Measurements from ENCODE around the gene TMPRSS3. TPM values are rescaled to one million over a fixed set of nuclear protein-coding genes. Genes with fewer than 3 reads are reported as not detected.

TMPRSS3 gene
- total and polyA plus RNA-seq, 2 of the 13 experiments (the other 11 are each of a cell fraction or from before 2014, with no cell fraction given) = 2.8 to 16.9 TPM

DNA sequence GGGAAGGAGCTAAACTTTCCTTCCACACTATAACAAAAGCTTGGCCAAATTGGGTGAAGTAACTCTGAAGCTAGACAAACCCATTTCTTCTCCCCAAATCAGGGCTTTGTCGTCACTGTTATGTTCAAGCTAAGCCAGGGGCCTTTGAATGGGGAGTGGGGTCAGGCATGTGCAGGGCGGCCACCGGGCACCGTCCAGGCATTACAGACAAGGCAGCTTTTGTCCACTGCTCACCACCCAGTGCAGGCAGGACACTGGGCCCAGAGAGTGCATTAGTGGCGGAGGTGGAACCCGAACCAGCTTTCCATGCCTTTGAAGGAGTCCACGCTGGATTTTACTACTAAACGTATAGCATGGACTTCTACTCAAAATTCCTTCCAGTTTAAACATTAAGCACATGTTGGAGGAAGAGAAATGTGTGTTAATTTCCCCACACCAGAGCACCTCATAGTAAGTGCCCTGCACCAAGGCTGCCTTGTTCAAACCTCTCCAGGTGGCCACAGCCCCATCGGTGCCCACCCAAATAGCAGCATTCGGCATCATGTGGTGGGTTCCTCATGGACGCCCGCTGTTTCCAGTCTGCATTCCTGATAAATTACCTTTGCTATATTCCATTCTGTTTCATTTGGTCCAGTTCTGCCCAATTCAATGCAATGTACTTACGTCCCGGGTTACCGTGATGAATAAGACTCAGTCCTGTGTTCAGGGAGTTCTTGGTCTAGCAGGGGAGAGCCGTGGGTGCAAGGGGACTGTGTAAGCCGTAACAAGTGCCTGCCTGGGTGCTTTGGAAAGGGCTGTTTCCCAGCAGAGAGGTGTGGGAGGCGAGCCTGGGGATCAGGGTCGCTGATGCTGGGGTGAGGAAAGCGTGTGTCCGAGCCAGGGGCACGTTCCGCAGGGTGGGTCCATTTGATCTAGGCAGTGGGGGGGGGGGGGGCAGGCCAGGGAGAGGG is 9.5 kb upstream of the TMPRSS3 start:
- POLR2A ChIA-PET = interaction anchor here (2.0 kb wide), 1 partner anchor 19 kb away, joined by 8 read pairs; no protein-coding TSS in a partner anchor
- Histone ChIP-seq H3K36me3 (replicated peaks in 1 of 2; ENCODE audit: control insufficient read depth in 1 of 2, insufficient read depth in 2 of 2, low read length in 2 of 2) (no peaks in the 10 kb centered on the region), H3K79me2 (ENCODE audit: insufficient read depth, low read length) (no peaks in the 10 kb centered on the region), H3K4me3 (replicated peaks in 1 of 3; ENCODE audit: insufficient read depth in 1 of 3, low read depth in 2 of 3, low read length in 3 of 3) (no peak overlapping the region), H3K4me1 (ENCODE audit: insufficient read depth, low read length) (peaks cover 30% of the 10 kb centered on the region), H3K9ac (ENCODE audit: insufficient read depth, low read depth, low read length) (no peak overlapping the region), H4K20me1 (ENCODE audit: insufficient read depth, low read length) (no peaks in the 10 kb centered on the region), H3K9me3 (ENCODE audit: low read length) (peaks cover 9% of the 10 kb centered on the region), H3K4me2 (ENCODE audit: low read depth, low read length) (no peak overlapping the region), H2AFZ (ENCODE audit: low read length) (no peak overlapping the region), H3K27me3 (ENCODE audit: control insufficient read depth in 1 of 2, insufficient read depth in 2 of 2, low read length in 2 of 2) (peaks cover 0 to 2% of the 10 kb centered on the region in 2 experiments; a peak in 2 of 5 replicates), H3K27ac (ENCODE audit: extremely low read length, insufficient read depth, low read length) (no peak overlapping the region)
- 70% methylated on average over 19 of the region's 23 CpGs for WGBS (ENCODE audit: low lambda C conversion rate)
- intact Hi-C loops (cut with micrococcal nuclease; ENCODE audit: unreplicated experiment) = no loop called here
- ATAC-seq (peak; percentile 30; the same call in 2 of the 3 replicates), DNase-seq (ENCODE audit: low spot score) (no peak), FAIRE-seq (no peak)
- in situ Hi-C loops (cut with HindIII; ENCODE audit: extremely low pct_ligation_motif_present, low pct_unique_long_range_greater_than_20kb) = no loop called here
- no TSS peak for BruUV-seq (replicated peaks)
- CTCF ChIA-PET (ENCODE audit: low intra/inter-chr PET ratio, low total read pairs) = no interaction called here
- TF ChIP-seq ZZZ3 (CRISPR knock-in tag; IDR thresholded peaks at IDR 0.05; ENCODE audit: borderline replicate concordance) (no peak), FOXA3 (CRISPR knock-in tag; IDR thresholded peaks at IDR 0.05) (no peak), NCOA1 (CRISPR knock-in tag; IDR thresholded peaks at IDR 0.05) (no peak), PPARG (CRISPR knock-in tag; conservative IDR thresholded peaks at IDR 0.05) (no peak), TCF12 (IDR thresholded peaks at IDR 0.05) (no peak), TCF12 (CRISPR knock-in tag; IDR thresholded peaks at IDR 0.05) (no peak)
- TF ChIP-seq, protein P1, sequence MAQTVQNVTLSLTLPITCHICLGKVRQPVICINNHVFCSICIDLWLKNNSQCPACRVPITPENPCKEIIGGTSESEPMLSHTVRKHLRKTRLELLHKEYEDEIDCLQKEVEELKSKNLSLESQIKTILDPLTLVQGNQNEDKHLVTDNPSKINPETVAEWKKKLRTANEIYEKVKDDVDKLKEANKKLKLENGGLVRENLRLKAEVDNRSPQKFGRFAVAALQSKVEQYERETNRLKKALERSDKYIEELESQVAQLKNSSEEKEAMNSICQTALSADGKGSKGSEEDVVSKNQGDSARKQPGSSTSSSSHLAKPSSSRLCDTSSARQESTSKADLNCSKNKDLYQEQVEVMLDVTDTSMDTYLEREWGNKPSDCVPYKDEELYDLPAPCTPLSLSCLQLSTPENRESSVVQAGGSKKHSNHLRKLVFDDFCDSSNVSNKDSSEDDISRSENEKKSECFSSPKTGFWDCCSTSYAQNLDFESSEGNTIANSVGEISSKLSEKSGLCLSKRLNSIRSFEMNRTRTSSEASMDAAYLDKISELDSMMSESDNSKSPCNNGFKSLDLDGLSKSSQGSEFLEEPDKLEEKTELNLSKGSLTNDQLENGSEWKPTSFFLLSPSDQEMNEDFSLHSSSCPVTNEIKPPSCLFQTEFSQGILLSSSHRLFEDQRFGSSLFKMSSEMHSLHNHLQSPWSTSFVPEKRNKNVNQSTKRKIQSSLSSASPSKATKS (CRISPR knock-in tag; IDR thresholded peaks at IDR 0.05) = no peak

All from HepG2 (cell line).